Measurements from ENCODE around the gene INSIG1. TPM values are rescaled to one million over a fixed set of nuclear protein-coding genes. Genes with fewer than 3 reads are reported as not detected.

INSIG1 gene
- total RNA-seq, 1 donor from 2014 or later = 21.8 TPM

GRCh38 chr7:155306673-155307470, 9.2 kb downstream of the INSIG1 start:
- Mint-ChIP-seq H3K4me3 (ENCODE audit: unreplicated experiment) (no peak overlapping the region), H3K27ac (ENCODE audit: unreplicated experiment) (no peak overlapping the region), H3K9me3 (ENCODE audit: unreplicated experiment) (no peaks in the 10 kb centered on the region), H3K27me3 (ENCODE audit: unreplicated experiment) (no peaks in the 10 kb centered on the region), H3K36me3 (ENCODE audit: unreplicated experiment) (peaks cover 51% of the 10 kb centered on the region), H3K4me1 (ENCODE audit: unreplicated experiment) (no peaks in the 10 kb centered on the region)
- TF ChIP-seq, protein P1, sequence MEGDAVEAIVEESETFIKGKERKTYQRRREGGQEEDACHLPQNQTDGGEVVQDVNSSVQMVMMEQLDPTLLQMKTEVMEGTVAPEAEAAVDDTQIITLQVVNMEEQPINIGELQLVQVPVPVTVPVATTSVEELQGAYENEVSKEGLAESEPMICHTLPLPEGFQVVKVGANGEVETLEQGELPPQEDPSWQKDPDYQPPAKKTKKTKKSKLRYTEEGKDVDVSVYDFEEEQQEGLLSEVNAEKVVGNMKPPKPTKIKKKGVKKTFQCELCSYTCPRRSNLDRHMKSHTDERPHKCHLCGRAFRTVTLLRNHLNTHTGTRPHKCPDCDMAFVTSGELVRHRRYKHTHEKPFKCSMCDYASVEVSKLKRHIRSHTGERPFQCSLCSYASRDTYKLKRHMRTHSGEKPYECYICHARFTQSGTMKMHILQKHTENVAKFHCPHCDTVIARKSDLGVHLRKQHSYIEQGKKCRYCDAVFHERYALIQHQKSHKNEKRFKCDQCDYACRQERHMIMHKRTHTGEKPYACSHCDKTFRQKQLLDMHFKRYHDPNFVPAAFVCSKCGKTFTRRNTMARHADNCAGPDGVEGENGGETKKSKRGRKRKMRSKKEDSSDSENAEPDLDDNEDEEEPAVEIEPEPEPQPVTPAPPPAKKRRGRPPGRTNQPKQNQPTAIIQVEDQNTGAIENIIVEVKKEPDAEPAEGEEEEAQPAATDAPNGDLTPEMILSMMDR (IDR thresholded peaks at IDR 0.05) = no peak
- no peak for DNase-seq (ENCODE audit: extremely low spot score, unreplicated experiment)

DNA sequence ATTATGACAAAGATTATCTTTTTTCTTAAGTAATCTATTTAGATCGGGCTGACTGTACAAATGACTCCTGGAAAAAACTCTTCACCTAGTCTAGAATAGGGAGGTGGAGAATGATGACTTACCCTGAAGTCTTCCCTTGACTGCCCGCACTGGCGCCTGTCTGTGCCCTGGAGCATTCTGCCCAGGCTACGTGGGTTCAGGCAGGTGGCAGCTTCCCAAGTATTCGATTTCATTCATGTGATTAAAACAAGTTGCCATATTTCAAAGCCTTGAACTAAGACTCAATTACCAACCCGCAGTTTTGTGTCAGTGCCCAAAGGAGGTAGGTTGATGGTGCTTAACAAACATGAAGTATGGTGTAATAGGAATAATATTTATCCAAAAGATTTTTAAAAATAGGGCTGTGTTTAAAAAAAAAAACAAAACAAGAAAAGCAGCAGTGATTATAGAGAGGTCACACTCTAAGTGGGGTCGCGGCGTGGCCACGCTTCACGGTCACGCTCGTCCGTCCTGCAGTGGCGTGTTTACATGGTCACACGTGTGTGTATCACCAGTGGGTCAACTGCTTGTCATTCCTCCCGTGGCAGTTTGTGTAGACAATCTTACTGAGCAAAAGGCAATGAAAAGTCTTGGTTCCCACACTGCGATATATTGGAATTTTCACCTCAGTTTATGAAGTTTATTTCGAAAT, 10.8 kb downstream of the INSIG1 start:
- no peak overlapping the region for H3K4me3 Mint-ChIP-seq (ENCODE audit: unreplicated experiment)
- TF ChIP-seq, protein P1 (IDR thresholded peaks at IDR 0.05) = no peak
- DNase-seq (ENCODE audit: extremely low spot score, unreplicated experiment) = no peak
- H3K27ac Mint-ChIP-seq (ENCODE audit: unreplicated experiment) = no peak overlapping the region
- H3K9me3 Mint-ChIP-seq (ENCODE audit: unreplicated experiment) = no peaks in the 10 kb centered on the region
- H3K36me3 Mint-ChIP-seq (ENCODE audit: unreplicated experiment) = peaks cover 43% of the 10 kb centered on the region
- no peaks in the 10 kb centered on the region for H3K4me1 Mint-ChIP-seq (ENCODE audit: unreplicated experiment)
- H3K27me3 Mint-ChIP-seq (ENCODE audit: unreplicated experiment) = no peaks in the 10 kb centered on the region

- Mint-ChIP-seq H3K9me3 (ENCODE audit: unreplicated experiment) (no peaks in the 10 kb centered on the region), H3K27ac (ENCODE audit: unreplicated experiment) (no peak overlapping the region), H3K4me3 (ENCODE audit: unreplicated experiment) (no peak overlapping the region), H3K4me1 (ENCODE audit: unreplicated experiment) (no peaks in the 10 kb centered on the region), H3K36me3 (ENCODE audit: unreplicated experiment) (peaks cover 39% of the 10 kb centered on the region), H3K27me3 (ENCODE audit: unreplicated experiment) (no peaks in the 10 kb centered on the region)
- DNase-seq (ENCODE audit: extremely low spot score, unreplicated experiment) = no peak
- TF ChIP-seq, protein P1 (IDR thresholded peaks at IDR 0.05) = no peak
These were observed 11.3 kb downstream of the INSIG1 start for GRCh38 chr7:155309021-155309338.

DNA sequence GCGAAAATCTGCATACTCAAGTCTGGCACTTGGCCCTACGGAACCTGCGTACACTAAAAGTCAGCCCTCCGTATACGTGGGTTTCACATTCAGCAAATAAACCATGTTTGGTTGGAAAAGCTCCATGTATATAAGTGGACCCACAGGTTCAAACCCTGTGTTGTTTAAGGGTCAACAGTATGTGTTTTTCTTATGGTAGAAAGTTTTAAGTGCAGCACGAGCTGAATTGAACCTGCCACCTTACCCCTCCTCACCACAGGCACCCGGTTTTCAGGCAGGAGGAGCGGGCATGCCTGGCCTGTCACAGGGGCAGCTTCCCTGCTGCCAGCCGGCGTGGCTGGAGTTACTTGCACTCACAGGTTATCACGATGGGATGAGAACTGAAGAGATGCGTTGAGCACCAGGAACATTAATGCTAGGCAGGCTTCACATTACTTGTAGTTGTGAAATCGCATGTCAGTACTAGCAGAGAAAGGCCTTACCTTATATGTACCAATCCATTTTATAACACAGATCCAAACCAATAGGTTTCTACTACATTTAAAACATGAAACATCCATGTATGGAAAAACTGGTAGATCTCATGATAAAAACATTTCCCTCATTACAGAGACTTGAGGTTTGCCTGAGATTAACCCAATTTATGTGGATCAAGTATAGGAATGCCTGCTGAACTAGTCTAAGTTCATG, 12.9 kb downstream of the INSIG1 start:
- Mint-ChIP-seq H3K4me3 (ENCODE audit: unreplicated experiment) (no peak overlapping the region), H3K36me3 (ENCODE audit: unreplicated experiment) (peaks cover 30% of the 10 kb centered on the region), H3K27me3 (ENCODE audit: unreplicated experiment) (no peaks in the 10 kb centered on the region), H3K9me3 (ENCODE audit: unreplicated experiment) (no peaks in the 10 kb centered on the region), H3K27ac (ENCODE audit: unreplicated experiment) (no peak overlapping the region), H3K4me1 (ENCODE audit: unreplicated experiment) (no peaks in the 10 kb centered on the region)
- TF ChIP-seq, protein P1 (IDR thresholded peaks at IDR 0.05) = no peak
- DNase-seq (ENCODE audit: extremely low spot score, unreplicated experiment) = no peak
